ENCODE data around the gene TRPM6.

TRPM6 gene

DNA sequence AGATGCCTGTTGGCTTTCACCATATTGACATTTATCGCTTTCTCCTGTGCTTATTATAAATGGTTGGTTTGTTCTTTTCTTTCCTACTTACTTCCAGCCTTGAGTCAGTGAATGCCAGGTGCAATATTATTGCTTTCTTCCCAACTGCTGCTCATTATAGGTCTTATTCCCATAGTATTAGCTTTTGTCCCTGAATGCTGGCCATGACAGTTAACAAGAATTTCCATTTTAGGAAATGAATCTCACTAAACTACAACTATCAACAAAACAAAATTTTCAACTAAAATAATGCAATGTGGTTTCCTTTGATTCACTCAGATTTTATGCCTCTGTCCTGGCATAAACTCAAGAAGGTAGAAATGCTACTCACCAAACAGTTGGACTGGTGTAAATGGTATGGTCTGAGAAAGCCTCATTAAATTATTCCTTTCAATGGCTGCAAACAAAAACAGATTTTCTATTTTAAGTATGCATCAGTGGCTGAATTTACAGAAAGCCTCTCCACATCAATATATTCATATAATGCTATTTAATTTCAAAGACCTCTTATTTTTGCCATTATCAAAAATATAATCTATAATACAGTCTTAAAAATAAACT is 145.4 kb downstream of the TRPM6 start:
- peak; percentile 43 for FAIRE-seq
- no peak for TF ChIP-seq POLR2A (IDR thresholded peaks at IDR 0.05; ENCODE audit: low read depth, low read length)
- DNase-seq (ENCODE audit: insufficient read length, low spot score): no peak

GRCh38 chr9:74736646-74737045 is 151.1 kb downstream of the TRPM6 start:
- no peak for TF ChIP-seq POLR2A (IDR thresholded peaks at IDR 0.05; ENCODE audit: low read depth, low read length)

GRCh38 chr9:74735761-74736160 is 152.0 kb downstream of the TRPM6 start:
- FAIRE-seq: no peak
- no peak for TF ChIP-seq POLR2A (IDR thresholded peaks at IDR 0.05; ENCODE audit: low read depth, low read length)

More at GRCh38 chr9:74736646-74737045, 151.1 kb downstream of the TRPM6 start:
- no peak for FAIRE-seq
- no peak for DNase-seq (ENCODE audit: insufficient read length, low spot score)

DNA sequence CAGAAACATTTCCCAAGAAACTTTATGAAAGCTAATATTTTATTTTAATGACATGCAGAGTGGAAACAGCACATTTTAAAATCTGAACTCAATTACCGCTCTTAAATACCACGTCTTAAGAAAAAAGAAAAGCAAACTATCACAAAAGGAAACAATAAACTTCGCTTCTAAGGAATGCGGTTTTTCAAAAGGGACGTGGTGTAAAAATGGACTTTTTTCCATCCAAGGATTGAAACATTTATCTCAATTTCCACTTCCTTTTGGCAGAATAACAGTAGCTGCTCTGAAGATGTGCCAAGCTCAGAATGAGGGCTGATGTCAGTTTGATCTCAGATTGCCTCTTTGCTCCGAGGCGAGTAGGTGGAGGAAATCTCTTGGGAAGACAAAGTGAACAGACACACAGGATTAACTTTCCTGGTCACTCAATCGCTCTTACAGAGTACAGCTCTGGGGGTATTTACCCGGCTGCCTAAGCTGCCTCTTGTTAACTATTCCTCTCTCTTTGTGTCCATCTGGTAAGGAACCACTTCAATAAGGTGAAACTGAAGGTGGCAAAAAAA is 158.5 kb downstream of the TRPM6 start:
- FAIRE-seq: peak; percentile 45

More at GRCh38 chr9:74735761-74736160, 152.0 kb downstream of the TRPM6 start:
- DNase-seq (ENCODE audit: insufficient read length, low spot score): no peak

DNA sequence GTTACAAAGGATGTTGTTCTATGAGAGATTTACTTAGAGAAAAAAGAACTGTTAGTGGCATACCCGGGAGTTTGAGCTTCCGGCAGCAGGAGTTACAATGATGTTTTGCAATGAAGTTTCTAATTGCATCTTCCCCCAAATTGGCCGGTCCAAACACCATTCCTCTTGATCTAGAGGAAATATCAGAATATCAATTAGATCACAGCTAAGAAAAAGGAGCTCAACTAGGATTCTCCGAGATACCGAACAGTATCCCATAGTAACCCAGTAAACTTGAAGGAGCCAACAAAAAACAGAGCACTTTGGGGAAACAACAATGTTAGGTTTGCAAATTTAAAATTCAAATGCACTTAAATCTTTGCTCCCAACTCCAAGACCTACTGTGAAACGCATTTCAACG is 159.5 kb downstream of the TRPM6 start:
- FAIRE-seq (no peak), DNase-seq (ENCODE audit: insufficient read length, low spot score) (no peak)
- TF ChIP-seq POLR2A (IDR thresholded peaks at IDR 0.05; ENCODE audit: low read depth, low read length): no peak

More for the DNA sequence above, 158.5 kb downstream of the TRPM6 start:
- DNase-seq (ENCODE audit: insufficient read length, low spot score): no peak
- no peak for TF ChIP-seq POLR2A (IDR thresholded peaks at IDR 0.05; ENCODE audit: low read depth, low read length)

- DNase-seq (ENCODE audit: insufficient read length, low spot score) (no peak), FAIRE-seq (no peak)
- TF ChIP-seq POLR2A (IDR thresholded peaks at IDR 0.05; ENCODE audit: low read depth, low read length): no peak
Measured at GRCh38 chr9:74726581-74726980, 161.1 kb downstream of the TRPM6 start.

- no peak for DNase-seq (ENCODE audit: insufficient read length, low spot score)
- TF ChIP-seq POLR2A (IDR thresholded peaks at IDR 0.05; ENCODE audit: low read depth, low read length): no peak
- FAIRE-seq: no peak
Measured at GRCh38 chr9:74724317-74724716, 163.4 kb downstream of the TRPM6 start.

- no peak for TF ChIP-seq POLR2A (IDR thresholded peaks at IDR 0.05; ENCODE audit: low read depth, low read length)
- FAIRE-seq: peak; percentile 27
- no peak for DNase-seq (ENCODE audit: insufficient read length, low spot score)
Measured at GRCh38 chr9:74721696-74722660, 165.7 kb downstream of the TRPM6 start.

- TF ChIP-seq POLR2A (IDR thresholded peaks at IDR 0.05; ENCODE audit: low read depth, low read length): no peak
- FAIRE-seq (no peak), DNase-seq (ENCODE audit: insufficient read length, low spot score) (no peak)
Measured at GRCh38 chr9:74719306-74719705, 168.4 kb downstream of the TRPM6 start.

DNA sequence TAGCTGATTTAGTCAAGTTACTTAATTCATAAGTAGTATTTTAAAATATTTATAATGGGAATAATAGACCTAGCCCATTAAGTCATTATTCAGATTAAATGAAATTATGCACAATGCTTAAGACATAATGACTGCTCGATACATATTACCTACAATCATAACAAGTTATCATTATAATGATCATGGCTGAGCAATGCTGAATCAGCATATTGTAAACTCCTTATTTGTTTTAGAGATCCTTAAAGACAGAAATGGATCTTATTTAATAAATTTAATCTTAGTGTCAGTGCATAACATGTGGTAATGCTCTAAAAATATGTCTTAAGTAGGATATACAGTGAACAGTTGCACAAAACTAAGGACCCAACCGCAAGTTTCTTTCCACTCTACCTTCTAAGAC is 169.0 kb downstream of the TRPM6 start:
- FAIRE-seq: no peak
- no peak for TF ChIP-seq POLR2A (IDR thresholded peaks at IDR 0.05; ENCODE audit: low read depth, low read length)

GRCh38 chr9:74711341-74711740 is 176.4 kb downstream of the TRPM6 start:
- TF ChIP-seq POLR2A (IDR thresholded peaks at IDR 0.05; ENCODE audit: low read depth, low read length): no peak
- no peak for FAIRE-seq
- no peak for DNase-seq (ENCODE audit: insufficient read length, low spot score)

More for the DNA sequence above, 169.0 kb downstream of the TRPM6 start:
- no peak for DNase-seq (ENCODE audit: insufficient read length, low spot score)

GRCh38 chr9:74697535-74697934 is 190.2 kb downstream of the TRPM6 start:
- no peak for FAIRE-seq
- TF ChIP-seq POLR2A (IDR thresholded peaks at IDR 0.05; ENCODE audit: low read depth, low read length): no peak
- DNase-seq (ENCODE audit: insufficient read length, low spot score): no peak

- DNase-seq (ENCODE audit: insufficient read length, low spot score): no peak
- no peak for TF ChIP-seq POLR2A (IDR thresholded peaks at IDR 0.05; ENCODE audit: low read depth, low read length)
- FAIRE-seq: peak; percentile 36
Measured at GRCh38 chr9:74696520-74696919, 191.2 kb downstream of the TRPM6 start.

DNA sequence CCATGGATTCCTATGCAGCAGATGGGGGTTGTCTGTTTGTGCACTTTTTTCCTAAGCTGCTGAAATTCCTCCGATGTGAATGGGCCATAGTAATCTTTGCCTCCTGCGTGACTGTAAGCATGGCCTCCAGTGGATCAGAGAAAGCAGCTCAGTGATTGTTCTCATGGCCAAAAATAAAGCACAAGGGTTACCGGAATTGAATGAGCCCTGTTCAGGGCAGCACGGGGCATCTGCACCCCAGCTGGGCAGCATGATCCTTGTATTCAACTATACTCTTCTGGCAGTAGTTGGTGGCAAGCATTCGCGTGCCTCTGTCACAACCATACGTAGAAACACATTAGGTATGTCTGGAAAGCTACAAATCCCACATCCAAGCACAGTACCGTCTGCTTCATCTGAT is 196.7 kb downstream of the TRPM6 start:
- TF ChIP-seq POLR2A (IDR thresholded peaks at IDR 0.05; ENCODE audit: low read depth, low read length): no peak
- no peak for FAIRE-seq
- DNase-seq (ENCODE audit: insufficient read length, low spot score): no peak

All from H54 (cell line).